GM12872 (cell line): ENCODE data around the gene REXO4.

ENCODE experiments used
- TF ChIP-seq, protein P1 (sequence below): IDR thresholded peaks from 3 replicates; pipeline ENCODE4 v1.5.1; 2011; ENCODE audit warnings: low read depth, mild to moderate bottlenecking, low read length, moderate library complexity; ENCODE audit not compliant: insufficient read depth

Gene REXO4

DNA sequence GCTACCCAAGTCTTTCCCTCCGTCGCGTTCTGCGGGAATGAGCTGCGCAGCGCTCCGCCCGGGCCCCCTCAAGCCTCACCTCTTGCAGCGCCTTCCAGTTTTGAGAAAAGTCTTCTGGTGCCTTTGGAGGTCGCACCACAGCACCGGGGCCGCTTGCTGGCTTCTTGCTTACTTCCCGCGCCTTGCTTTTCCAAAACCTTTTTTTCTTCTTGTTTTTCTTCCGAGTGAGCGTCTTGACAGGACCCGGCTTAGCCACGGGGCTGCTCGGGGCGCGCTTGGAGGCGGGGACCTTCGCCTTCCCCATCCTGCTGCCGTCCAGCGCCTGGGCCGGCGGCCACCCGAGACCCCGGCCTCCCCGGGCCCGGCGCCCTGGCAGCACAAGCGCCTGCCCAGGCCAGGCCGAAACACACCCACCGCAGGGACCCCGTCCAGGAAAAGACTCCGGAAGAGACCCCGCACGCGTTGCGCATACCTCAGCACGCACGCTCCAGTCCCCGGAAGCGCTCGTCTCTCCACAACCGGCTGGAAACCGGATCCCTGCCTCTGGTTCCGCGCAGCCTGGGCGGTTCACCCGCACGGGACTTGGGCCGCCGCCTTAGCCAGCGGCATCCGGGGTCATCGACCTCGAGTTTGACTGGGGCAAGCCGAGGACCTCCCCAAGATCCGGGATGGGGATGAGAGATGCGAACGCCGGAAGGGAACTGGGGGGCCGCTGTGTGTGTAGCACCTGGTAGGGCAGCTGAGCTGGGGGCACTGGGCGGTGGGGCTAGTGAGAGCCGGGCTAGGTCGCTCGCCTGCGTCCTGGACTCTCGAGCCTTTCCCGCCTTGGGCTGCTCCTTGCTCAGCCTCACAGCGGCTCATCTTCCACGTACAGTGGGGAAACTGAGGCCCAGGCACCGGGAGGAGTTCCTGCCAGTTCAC is at the start of gene REXO4:
Gene REXO4, minus strand, starts transcription at position 470 of the 921 bp plus-strand sequence. Its CDS starts 166 bp downstream, at position 304.
- TF ChIP-seq, protein P1, sequence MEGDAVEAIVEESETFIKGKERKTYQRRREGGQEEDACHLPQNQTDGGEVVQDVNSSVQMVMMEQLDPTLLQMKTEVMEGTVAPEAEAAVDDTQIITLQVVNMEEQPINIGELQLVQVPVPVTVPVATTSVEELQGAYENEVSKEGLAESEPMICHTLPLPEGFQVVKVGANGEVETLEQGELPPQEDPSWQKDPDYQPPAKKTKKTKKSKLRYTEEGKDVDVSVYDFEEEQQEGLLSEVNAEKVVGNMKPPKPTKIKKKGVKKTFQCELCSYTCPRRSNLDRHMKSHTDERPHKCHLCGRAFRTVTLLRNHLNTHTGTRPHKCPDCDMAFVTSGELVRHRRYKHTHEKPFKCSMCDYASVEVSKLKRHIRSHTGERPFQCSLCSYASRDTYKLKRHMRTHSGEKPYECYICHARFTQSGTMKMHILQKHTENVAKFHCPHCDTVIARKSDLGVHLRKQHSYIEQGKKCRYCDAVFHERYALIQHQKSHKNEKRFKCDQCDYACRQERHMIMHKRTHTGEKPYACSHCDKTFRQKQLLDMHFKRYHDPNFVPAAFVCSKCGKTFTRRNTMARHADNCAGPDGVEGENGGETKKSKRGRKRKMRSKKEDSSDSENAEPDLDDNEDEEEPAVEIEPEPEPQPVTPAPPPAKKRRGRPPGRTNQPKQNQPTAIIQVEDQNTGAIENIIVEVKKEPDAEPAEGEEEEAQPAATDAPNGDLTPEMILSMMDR = no peak

DNA sequence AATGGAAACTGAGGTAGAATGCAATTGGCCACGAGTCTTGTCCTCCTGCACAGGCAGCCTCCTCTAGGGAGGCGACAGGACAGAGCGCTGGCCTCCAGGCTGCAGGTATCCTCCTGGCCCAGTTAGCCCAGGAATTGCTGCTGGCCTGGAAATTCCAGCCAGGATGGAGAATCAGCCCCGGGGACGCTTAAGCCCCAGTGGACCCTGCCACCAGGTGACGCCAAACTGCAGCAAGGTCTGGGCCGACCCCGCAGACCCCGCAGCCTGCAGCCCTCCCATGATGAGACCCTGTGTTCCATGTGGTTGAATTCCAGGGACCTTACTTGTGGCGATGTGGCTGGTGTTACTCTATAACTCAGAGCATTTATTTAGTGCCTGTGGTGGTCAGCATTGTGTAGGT is 49.3 kb upstream of the REXO4 start:
- TF ChIP-seq, protein P1 = no peak

DNA sequence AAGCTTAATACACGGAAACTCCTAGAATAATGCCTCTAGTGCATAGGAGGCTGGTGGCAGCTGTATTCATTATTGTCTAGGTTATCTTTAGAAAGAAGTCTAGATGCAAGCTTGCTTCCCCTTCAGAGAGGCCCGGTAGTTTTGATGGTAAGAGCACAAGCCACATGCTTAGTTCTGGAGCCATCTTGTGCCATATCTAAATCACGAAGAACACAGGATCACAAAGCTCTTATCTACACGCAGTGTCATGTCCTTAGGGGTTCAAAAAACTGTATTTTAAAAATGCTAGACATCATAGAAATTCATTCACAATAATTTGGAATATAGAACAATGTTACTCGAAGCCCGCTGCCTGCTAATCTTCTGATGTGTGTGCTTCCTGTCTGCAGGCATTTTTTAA is 48.2 kb upstream of the REXO4 start:
- TF ChIP-seq, protein P1 = no peak

DNA sequence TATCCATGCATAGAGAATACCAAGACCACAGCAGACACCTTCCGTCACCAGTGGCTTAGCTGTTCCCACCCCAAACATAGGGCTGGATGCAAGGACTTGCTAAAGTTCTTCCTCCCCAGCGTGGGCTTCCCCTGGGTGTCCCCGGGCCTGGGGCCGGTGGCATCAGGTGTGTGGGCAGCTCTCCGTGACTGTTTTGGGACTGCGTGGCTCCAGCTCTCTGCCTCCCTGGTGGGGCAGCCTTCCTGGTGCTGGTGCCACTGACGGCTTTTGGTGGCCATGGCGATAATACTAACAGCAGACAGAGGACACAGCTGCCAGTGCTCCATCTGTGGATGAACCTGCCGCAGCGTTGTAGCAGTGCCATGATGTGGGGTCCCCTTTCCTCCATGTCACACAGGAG is 46.8 kb upstream of the REXO4 start:
- TF ChIP-seq, protein P1 = no peak

GRCh38 chr9:133463864-133464615 is 46.2 kb upstream of the REXO4 start:
- TF ChIP-seq, protein P1 = no peak

GRCh38 chr9:133463234-133463863 is 45.5 kb upstream of the REXO4 start:
- TF ChIP-seq, protein P1 = peak; percentile 48; the same call in 2 of the 3 replicates

DNA sequence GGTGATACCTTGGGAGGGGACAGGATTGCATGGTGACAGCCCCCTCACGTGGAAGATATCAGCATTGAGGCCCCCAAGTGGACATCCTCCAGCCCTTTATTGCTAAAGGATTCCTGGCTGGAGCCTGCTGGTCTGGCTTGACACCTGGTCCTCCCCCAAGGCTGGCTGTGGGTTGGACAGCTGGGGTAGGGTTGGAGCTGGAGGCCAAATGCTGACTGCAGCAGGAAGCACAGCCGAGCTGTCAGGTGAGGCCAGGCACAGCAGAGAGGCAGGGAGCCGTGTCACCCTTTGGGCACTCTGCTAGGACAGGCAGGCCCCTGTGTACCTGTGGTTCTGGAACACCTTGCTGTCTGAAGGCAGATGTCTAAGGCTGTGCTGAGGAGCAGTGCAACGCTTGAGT is 44.2 kb upstream of the REXO4 start:
- TF ChIP-seq, protein P1 = peak; percentile 3; the same call in 1 of the 3 replicates
